ENCODE measurements around the gene PARD3.

PARD3 gene

GRCh38 chr10:34157501-34157900 lies 657.6 kb downstream of the PARD3 start:
- no peak overlapping the region for H3K4me3 ChIP-seq (IDR thresholded peaks at IDR 0.05; ENCODE audit: insufficient read depth, low read depth, low read length)
- H2AFZ ChIP-seq (ENCODE audit: low read depth) = no peak overlapping the region
- no peak overlapping the region for H3K4me2 ChIP-seq
- TF ChIP-seq CTCF (conservative IDR thresholded peaks at IDR 0.05; ENCODE audit: low read depth, low read length) = no peak
- no peaks in the 10 kb centered on the region for H3K4me1 ChIP-seq (ENCODE audit: low read depth, poor library complexity, severe bottlenecking)
- H3K9ac ChIP-seq = no peak overlapping the region
- H3K27ac ChIP-seq = no peak overlapping the region
- H3K27me3 ChIP-seq (ENCODE audit: insufficient read depth, low read depth) = no peaks in the 10 kb centered on the region
- no peaks in the 10 kb centered on the region for H3K36me3 ChIP-seq (ENCODE audit: insufficient read depth)
- H4K20me1 ChIP-seq (ENCODE audit: insufficient read depth) = no peaks in the 10 kb centered on the region
- no peaks in the 10 kb centered on the region for H3K79me2 ChIP-seq (ENCODE audit: insufficient read depth, low read depth)

GRCh38 chr10:34156781-34157425 lies 658.2 kb downstream of the PARD3 start:
- Histone ChIP-seq H3K27ac (no peak overlapping the region), H3K36me3 (ENCODE audit: insufficient read depth) (no peaks in the 10 kb centered on the region), H3K79me2 (ENCODE audit: insufficient read depth, low read depth) (no peaks in the 10 kb centered on the region), H3K4me2 (no peak overlapping the region), H3K27me3 (ENCODE audit: insufficient read depth, low read depth) (no peaks in the 10 kb centered on the region), H2AFZ (ENCODE audit: low read depth) (no peak overlapping the region), H4K20me1 (ENCODE audit: insufficient read depth) (no peaks in the 10 kb centered on the region), H3K4me1 (ENCODE audit: low read depth, poor library complexity, severe bottlenecking) (no peaks in the 10 kb centered on the region), H3K9ac (no peak overlapping the region), H3K4me3 (IDR thresholded peaks at IDR 0.05; ENCODE audit: insufficient read depth, low read depth, low read length) (no peak overlapping the region)
- no peak for TF ChIP-seq CTCF (conservative IDR thresholded peaks at IDR 0.05; ENCODE audit: low read depth, low read length)

GRCh38 chr10:34155812-34156211 lies 659.3 kb downstream of the PARD3 start:
- H3K9ac ChIP-seq = no peak overlapping the region
- no peaks in the 10 kb centered on the region for H3K4me1 ChIP-seq (ENCODE audit: low read depth, poor library complexity, severe bottlenecking)
- no peak overlapping the region for H3K4me2 ChIP-seq
- no peaks in the 10 kb centered on the region for H3K79me2 ChIP-seq (ENCODE audit: insufficient read depth, low read depth)
- no peaks in the 10 kb centered on the region for H4K20me1 ChIP-seq (ENCODE audit: insufficient read depth)
- H3K27me3 ChIP-seq (ENCODE audit: insufficient read depth, low read depth) = no peaks in the 10 kb centered on the region
- no peak for TF ChIP-seq CTCF (conservative IDR thresholded peaks at IDR 0.05; ENCODE audit: low read depth, low read length)
- H3K27ac ChIP-seq = no peak overlapping the region
- no peak overlapping the region for H3K4me3 ChIP-seq (IDR thresholded peaks at IDR 0.05; ENCODE audit: insufficient read depth, low read depth, low read length)
- no peak overlapping the region for H2AFZ ChIP-seq (ENCODE audit: low read depth)
- no peaks in the 10 kb centered on the region for H3K36me3 ChIP-seq (ENCODE audit: insufficient read depth)

- no peak overlapping the region for H3K4me3 ChIP-seq (IDR thresholded peaks at IDR 0.05; ENCODE audit: insufficient read depth, low read depth, low read length)
- no peaks in the 10 kb centered on the region for H3K4me1 ChIP-seq (ENCODE audit: low read depth, poor library complexity, severe bottlenecking)
- no peak overlapping the region for H3K27ac ChIP-seq
- no peaks in the 10 kb centered on the region for H3K36me3 ChIP-seq (ENCODE audit: insufficient read depth)
- H3K79me2 ChIP-seq (ENCODE audit: insufficient read depth, low read depth) = no peaks in the 10 kb centered on the region
- H3K27me3 ChIP-seq (ENCODE audit: insufficient read depth, low read depth) = no peaks in the 10 kb centered on the region
- H3K4me2 ChIP-seq = no peak overlapping the region
- no peak overlapping the region for H2AFZ ChIP-seq (ENCODE audit: low read depth)
- H4K20me1 ChIP-seq (ENCODE audit: insufficient read depth) = no peaks in the 10 kb centered on the region
- no peak overlapping the region for H3K9ac ChIP-seq
- no peak for TF ChIP-seq CTCF (conservative IDR thresholded peaks at IDR 0.05; ENCODE audit: low read depth, low read length)
Observed at GRCh38 chr10:34154383-34154900, 660.7 kb downstream of the PARD3 start.

Data from KMS-11 (cell line).